ENCODE results near the gene PAH.

PAH gene

GRCh38 chr12:102910137-102910536, 6.9 kb downstream of the PAH start:
- in situ Hi-C loops (cut with HindIII; ENCODE audit: low pct_ligation_motif_present, low pct_unique_long_range_greater_than_20kb, low sequenced_read_pairs): no loop called here

GRCh38 chr12:102907918-102908317, 9.1 kb downstream of the PAH start:
- in situ Hi-C loops (cut with HindIII; ENCODE audit: low pct_ligation_motif_present, low pct_unique_long_range_greater_than_20kb, low sequenced_read_pairs): no loop called here
- no peak for DNase-seq

More at GRCh38 chr12:102910137-102910536, 6.9 kb downstream of the PAH start:
- DNase-seq: no peak

- in situ Hi-C loops (cut with HindIII; ENCODE audit: low pct_ligation_motif_present, low pct_unique_long_range_greater_than_20kb, low sequenced_read_pairs): no loop called here
Observed at GRCh38 chr12:102905229-102905628, 11.8 kb downstream of the PAH start.

GRCh38 chr12:102903337-102904007, 13.6 kb downstream of the PAH start:
- DNase-seq: no peak
- in situ Hi-C loops (cut with HindIII; ENCODE audit: low pct_ligation_motif_present, low pct_unique_long_range_greater_than_20kb, low sequenced_read_pairs): no loop called here

More at GRCh38 chr12:102905229-102905628, 11.8 kb downstream of the PAH start:
- DNase-seq: no peak

- in situ Hi-C loops (cut with HindIII; ENCODE audit: low pct_ligation_motif_present, low pct_unique_long_range_greater_than_20kb, low sequenced_read_pairs): no loop called here
- no peak for DNase-seq
Observed at GRCh38 chr12:102902093-102902492, 15.0 kb downstream of the PAH start.

- DNase-seq: no peak
- in situ Hi-C loops (cut with HindIII; ENCODE audit: low pct_ligation_motif_present, low pct_unique_long_range_greater_than_20kb, low sequenced_read_pairs): no loop called here
Observed at GRCh38 chr12:102900389-102900788, 16.7 kb downstream of the PAH start.

- in situ Hi-C loops (cut with HindIII; ENCODE audit: low pct_ligation_motif_present, low pct_unique_long_range_greater_than_20kb, low sequenced_read_pairs): no loop called here
Observed at GRCh38 chr12:102896067-102896466, 21.0 kb downstream of the PAH start.

GRCh38 chr12:102891756-102892155, 25.3 kb downstream of the PAH start:
- no peak for DNase-seq
- in situ Hi-C loops (cut with HindIII; ENCODE audit: low pct_ligation_motif_present, low pct_unique_long_range_greater_than_20kb, low sequenced_read_pairs): no loop called here

More at GRCh38 chr12:102896067-102896466, 21.0 kb downstream of the PAH start:
- DNase-seq: no peak

GRCh38 chr12:102888511-102888910, 28.5 kb downstream of the PAH start:
- in situ Hi-C loops (cut with HindIII; ENCODE audit: low pct_ligation_motif_present, low pct_unique_long_range_greater_than_20kb, low sequenced_read_pairs): no loop called here
- DNase-seq: no peak

- no peak for DNase-seq
- in situ Hi-C loops (cut with HindIII; ENCODE audit: low pct_ligation_motif_present, low pct_unique_long_range_greater_than_20kb, low sequenced_read_pairs): no loop called here
Observed at GRCh38 chr12:102885043-102885932, 31.8 kb downstream of the PAH start.

- peak; percentile 57 for DNase-seq
- in situ Hi-C loops (cut with HindIII; ENCODE audit: low pct_ligation_motif_present, low pct_unique_long_range_greater_than_20kb, low sequenced_read_pairs): no loop called here
Observed at GRCh38 chr12:102883204-102883799, 33.7 kb downstream of the PAH start.

GRCh38 chr12:102880783-102881182, 36.3 kb downstream of the PAH start:
- no peak for DNase-seq
- in situ Hi-C loops (cut with HindIII; ENCODE audit: low pct_ligation_motif_present, low pct_unique_long_range_greater_than_20kb, low sequenced_read_pairs): no loop called here

GRCh38 chr12:102879144-102879763, 37.8 kb downstream of the PAH start:
- in situ Hi-C loops (cut with HindIII; ENCODE audit: low pct_ligation_motif_present, low pct_unique_long_range_greater_than_20kb, low sequenced_read_pairs): no loop called here
- DNase-seq: peak; percentile 94

- in situ Hi-C loops (cut with HindIII; ENCODE audit: low pct_ligation_motif_present, low pct_unique_long_range_greater_than_20kb, low sequenced_read_pairs): no loop called here
- no peak for DNase-seq
Observed at GRCh38 chr12:102876883-102877282, 40.2 kb downstream of the PAH start.

GRCh38 chr12:102874819-102875218, 42.2 kb downstream of the PAH start:
- in situ Hi-C loops (cut with HindIII; ENCODE audit: low pct_ligation_motif_present, low pct_unique_long_range_greater_than_20kb, low sequenced_read_pairs): no loop called here
- DNase-seq: no peak

GRCh38 chr12:102873077-102873476, 44.0 kb downstream of the PAH start:
- peak; percentile 11 for DNase-seq
- in situ Hi-C loops (cut with HindIII; ENCODE audit: low pct_ligation_motif_present, low pct_unique_long_range_greater_than_20kb, low sequenced_read_pairs): no loop called here

GRCh38 chr12:102871014-102871413, 46.0 kb downstream of the PAH start:
- no peak for DNase-seq
- in situ Hi-C loops (cut with HindIII; ENCODE audit: low pct_ligation_motif_present, low pct_unique_long_range_greater_than_20kb, low sequenced_read_pairs): no loop called here

GRCh38 chr12:102869571-102869970, 47.5 kb downstream of the PAH start:
- no peak for DNase-seq
- in situ Hi-C loops (cut with HindIII; ENCODE audit: low pct_ligation_motif_present, low pct_unique_long_range_greater_than_20kb, low sequenced_read_pairs): no loop called here
